ENCODE measurements around the gene MYT1. TPM values are rescaled to one million over a fixed set of nuclear protein-coding genes. Genes with fewer than 3 reads are reported as not detected.
"Not testable (repeated sequence)": the region's sequence is repeated elsewhere in the genome, so short reads cannot be mapped to it uniquely, and the experiment has no call there.

Gene MYT1
- polyA plus RNA-seq, 1 donor from 2014 or later: 35.8 TPM

- H3K9me3 ChIP-seq (ENCODE audit: low read length): no peaks in the 10 kb centered on the region
- no peaks in the 10 kb centered on the region for H3K27me3 ChIP-seq (ENCODE audit: insufficient read depth, low read depth, low read length)
- H3K4me2 ChIP-seq (ENCODE audit: low read length): no peak overlapping the region
- no peaks in the 10 kb centered on the region for H3K79me2 ChIP-seq (replicated peaks; ENCODE audit: insufficient read depth, low read length)
- no peaks in the 10 kb centered on the region for H3K9me2 ChIP-seq (ENCODE audit: insufficient read depth, low read length)
- no peaks in the 10 kb centered on the region for H3F3A ChIP-seq (ENCODE audit: insufficient read depth, low read length, poor library complexity, severe bottlenecking)
- H3K9ac ChIP-seq (ENCODE audit: low read length): no peak overlapping the region
- peaks cover 4% of the 10 kb centered on the region for H3K36me3 ChIP-seq (ENCODE audit: insufficient read depth, low read length)
- no peaks in the 10 kb centered on the region for H4K20me1 ChIP-seq (ENCODE audit: insufficient read depth)
- H2AFZ ChIP-seq (ENCODE audit: low read depth, low read length): no peak overlapping the region
- no peak overlapping the region for H3K27ac ChIP-seq (ENCODE audit: low read length)
- TF ChIP-seq EP300 (conservative IDR thresholded peaks at IDR 0.05; ENCODE audit: poor library complexity, severe bottlenecking) (no peak), TAF1 (IDR thresholded peaks at IDR 0.05; ENCODE audit: low read depth) (no peak), CTCF (IDR thresholded peaks at IDR 0.05; ENCODE audit: poor library complexity, severe bottlenecking) (no peak), SMC3 (conservative IDR thresholded peaks at IDR 0.05; ENCODE audit: poor library complexity) (no peak), EZH2 (IDR thresholded peaks at IDR 0.05; ENCODE audit: borderline replicate concordance, insufficient read depth, low read length, poor library complexity, severe bottlenecking) (no peak), MXI1 (conservative IDR thresholded peaks at IDR 0.05; ENCODE audit: poor library complexity, severe bottlenecking) (no peak), POLR2AphosphoS5 (IDR thresholded peaks at IDR 0.05) (no peak), RAD21 (conservative IDR thresholded peaks at IDR 0.05) (no peak)
- TF ChIP-seq, protein P1, sequence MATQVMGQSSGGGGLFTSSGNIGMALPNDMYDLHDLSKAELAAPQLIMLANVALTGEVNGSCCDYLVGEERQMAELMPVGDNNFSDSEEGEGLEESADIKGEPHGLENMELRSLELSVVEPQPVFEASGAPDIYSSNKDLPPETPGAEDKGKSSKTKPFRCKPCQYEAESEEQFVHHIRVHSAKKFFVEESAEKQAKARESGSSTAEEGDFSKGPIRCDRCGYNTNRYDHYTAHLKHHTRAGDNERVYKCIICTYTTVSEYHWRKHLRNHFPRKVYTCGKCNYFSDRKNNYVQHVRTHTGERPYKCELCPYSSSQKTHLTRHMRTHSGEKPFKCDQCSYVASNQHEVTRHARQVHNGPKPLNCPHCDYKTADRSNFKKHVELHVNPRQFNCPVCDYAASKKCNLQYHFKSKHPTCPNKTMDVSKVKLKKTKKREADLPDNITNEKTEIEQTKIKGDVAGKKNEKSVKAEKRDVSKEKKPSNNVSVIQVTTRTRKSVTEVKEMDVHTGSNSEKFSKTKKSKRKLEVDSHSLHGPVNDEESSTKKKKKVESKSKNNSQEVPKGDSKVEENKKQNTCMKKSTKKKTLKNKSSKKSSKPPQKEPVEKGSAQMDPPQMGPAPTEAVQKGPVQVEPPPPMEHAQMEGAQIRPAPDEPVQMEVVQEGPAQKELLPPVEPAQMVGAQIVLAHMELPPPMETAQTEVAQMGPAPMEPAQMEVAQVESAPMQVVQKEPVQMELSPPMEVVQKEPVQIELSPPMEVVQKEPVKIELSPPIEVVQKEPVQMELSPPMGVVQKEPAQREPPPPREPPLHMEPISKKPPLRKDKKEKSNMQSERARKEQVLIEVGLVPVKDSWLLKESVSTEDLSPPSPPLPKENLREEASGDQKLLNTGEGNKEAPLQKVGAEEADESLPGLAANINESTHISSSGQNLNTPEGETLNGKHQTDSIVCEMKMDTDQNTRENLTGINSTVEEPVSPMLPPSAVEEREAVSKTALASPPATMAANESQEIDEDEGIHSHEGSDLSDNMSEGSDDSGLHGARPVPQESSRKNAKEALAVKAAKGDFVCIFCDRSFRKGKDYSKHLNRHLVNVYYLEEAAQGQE (IDR thresholded peaks at IDR 0.05; ENCODE audit: borderline replicate concordance): no peak
- H3K4me3 ChIP-seq (ENCODE audit: low read length): no peak overlapping the region
These were observed 70.1 kb downstream of the MYT1 start for GRCh38 chr20:64234291-64234791.

DNA sequence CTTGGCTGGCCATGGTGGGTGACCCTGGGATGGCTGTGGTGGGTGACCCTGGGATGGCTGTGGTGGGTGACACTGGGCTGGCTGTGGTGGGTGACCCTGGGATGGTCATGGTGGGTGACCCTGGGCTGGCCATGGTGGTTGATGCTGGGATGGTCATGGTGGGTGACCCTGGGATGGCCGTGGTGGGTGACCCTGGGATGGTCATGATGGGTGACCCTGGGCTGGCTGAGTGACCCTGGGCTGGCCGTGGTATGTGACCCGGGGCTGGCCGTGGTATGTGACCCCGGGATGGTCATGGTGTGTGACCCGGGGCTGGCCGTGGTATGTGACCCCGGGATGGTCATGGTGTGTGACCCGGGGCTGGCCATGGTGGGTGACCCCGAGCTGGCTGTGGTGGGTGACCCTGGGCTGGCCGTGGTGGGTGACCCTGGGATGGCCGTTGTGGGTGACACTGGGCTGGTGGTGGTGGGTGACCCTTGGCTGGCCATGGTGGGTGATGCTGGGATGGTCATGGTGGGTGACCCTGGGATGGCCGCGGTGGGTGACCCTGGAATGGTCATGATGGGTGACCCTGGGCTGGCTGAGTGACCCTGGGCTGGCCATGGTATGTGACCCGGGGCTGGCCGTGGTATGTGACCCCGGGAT, 70.8 kb downstream of the MYT1 start:
- H2AFZ ChIP-seq (ENCODE audit: low read depth, low read length); H3K4me2 ChIP-seq (ENCODE audit: low read length); H3F3A ChIP-seq (ENCODE audit: insufficient read depth, low read length, poor library complexity, severe bottlenecking); H3K27me3 ChIP-seq (ENCODE audit: insufficient read depth, low read depth, low read length); H3K9me2 ChIP-seq (ENCODE audit: insufficient read depth, low read length); H3K79me2 ChIP-seq (replicated peaks; ENCODE audit: insufficient read depth, low read length); H3K9me3 ChIP-seq (ENCODE audit: low read length); H4K20me1 ChIP-seq (ENCODE audit: insufficient read depth); H3K27ac ChIP-seq (ENCODE audit: low read length); H3K9ac ChIP-seq (ENCODE audit: low read length); H3K36me3 ChIP-seq (ENCODE audit: insufficient read depth, low read length); H3K4me3 ChIP-seq (ENCODE audit: low read length): not testable (repeated sequence)

Data from neural cell (in vitro differentiated cells).